Smooth muscle cell (in vitro differentiated cells): ENCODE data around the gene UBAP1. TPM values are rescaled to one million over a fixed set of nuclear protein-coding genes. Genes with fewer than 3 reads are reported as not detected.
"Not testable (repeated sequence)": the region's sequence is repeated elsewhere in the genome, so short reads cannot be mapped to it uniquely, and the experiment has no call there.

Experiments used
- DNase-seq: peaks from one replicate; lab custom pipeline; 2025; ENCODE audit not compliant: unreplicated experiment; lab: John Stamatoyannopoulos, UW
- H2AFZ ChIP-seq: fragments of 200-600 bp; sonication (generic); 2 replicates; pipeline ENCODE4 v1.6.0; 2016; ENCODE audit warnings: antibody characterized with exemption, low read depth, mild to moderate bottlenecking
- H3F3A ChIP-seq: fragments of 200-600 bp; sonication (generic); 2 replicates; pipeline ENCODE4 v1.6.0; 2017; ENCODE audit warnings: antibody characterized with exemption, low read depth
- H3K27ac ChIP-seq: fragments of 200-600 bp; sonication (generic); 2 replicates; pipeline ENCODE4 v1.5.1; 2016; ENCODE audit warnings: low read depth, mild to moderate bottlenecking
- H3K27me3 ChIP-seq: fragments of 200-600 bp; sonication (generic); 2 replicates; pipeline ENCODE4 v1.6.1; 2016; ENCODE audit warnings: low read depth, mild to moderate bottlenecking
- H3K36me3 ChIP-seq: fragments of 200-600 bp; sonication (generic); 2 replicates; pipeline ENCODE4 v1.5.1; 2016; ENCODE audit warnings: low read depth
- H3K4me1 ChIP-seq: fragments of 200-600 bp; sonication (generic); 2 replicates; pipeline ENCODE4 v1.5.1; 2016; ENCODE audit warnings: low read depth
- H3K4me2 ChIP-seq: fragments of 200-600 bp; sonication (generic); 2 replicates; pipeline ENCODE4 v1.6.0; 2016; ENCODE audit warnings: mild to moderate bottlenecking
- H3K4me3 ChIP-seq: fragments of 200-600 bp; sonication (generic); 2 replicates; pipeline ENCODE4 v1.5.1; 2016; ENCODE audit warnings: mild to moderate bottlenecking
- H3K79me2 ChIP-seq: fragments of 200-600 bp; sonication (generic); 2 replicates; pipeline ENCODE4 v1.6.0; 2016; ENCODE audit warnings: low read depth, mild to moderate bottlenecking
- H3K9ac ChIP-seq: fragments of 200-600 bp; sonication (generic); 2 replicates; pipeline ENCODE4 v1.6.0; 2016; ENCODE audit warnings: low read depth
- H3K9me3 ChIP-seq: fragments of 200-600 bp; sonication (generic); replicated peaks from 2 replicates; pipeline ENCODE4 v1.5.1; 2016; ENCODE audit warnings: low read depth
- H4K20me1 ChIP-seq: fragments of 200-600 bp; sonication (generic); 2 replicates; pipeline ENCODE4 v1.6.0; 2016; ENCODE audit warnings: low read depth
- CTCF ChIP-seq: fragments of 200-600 bp; sonication (generic); IDR thresholded peaks from 2 replicates; pipeline ENCODE4 v1.5.1; 2017; ENCODE audit warnings: borderline replicate concordance, mild to moderate bottlenecking, antibody characterized with exemption; ENCODE audit not compliant: insufficient read depth, poor library complexity, severe bottlenecking
- WGBS: methylation state at CpG from one replicate; pipeline ENCODE4 v1.1.7; 2016; ENCODE audit warnings: low lambda C conversion rate; 5-methylcytosine and 5-hydroxymethylcytosine counted together
- polyA plus RNA-seq: library from polyadenylated mRNA; unstranded; fragments of >200 nt; fragmentation: Nextera tagmentation; extraction: Ambion mirVana; gene quantifications from 2 replicates; pipeline ENCODE4 v1.2.1, GENCODE V29; 2016
- total RNA-seq: library from RNA; depleted of rRNA; stranded (reverse); fragments of >200 nt; gene quantifications from 2 replicates; pipeline ENCODE4 v1.2.3, GENCODE V29; 2014

The UBAP1 gene
- total and polyA plus RNA-seq, 2 experiments from 2014 or later: 45.0 to 49.9 TPM

GRCh38 chr9:34211395-34211794 lies 32.6 kb downstream of the UBAP1 start:
- H3K27me3 ChIP-seq: no peaks in the 10 kb centered on the region
- no peaks in the 10 kb centered on the region for H3K4me1 ChIP-seq
- H3K4me2 ChIP-seq: no peak overlapping the region
- 100% methylated on average over 1 of the region's 1 CpG for WGBS
- H3K79me2 ChIP-seq: peaks cover 96% of the 10 kb centered on the region
- no peaks in the 10 kb centered on the region for H3F3A ChIP-seq
- H3K9me3 ChIP-seq: no peaks in the 10 kb centered on the region
- no peak overlapping the region for H3K9ac ChIP-seq
- no peak overlapping the region for H3K27ac ChIP-seq
- no peak for TF ChIP-seq CTCF
- peaks cover 98% of the 10 kb centered on the region for H4K20me1 ChIP-seq
- no peak for DNase-seq
- no peaks in the 10 kb centered on the region for H3K36me3 ChIP-seq
- H2AFZ ChIP-seq: no peak overlapping the region
- H3K4me3 ChIP-seq: no peak overlapping the region

DNA sequence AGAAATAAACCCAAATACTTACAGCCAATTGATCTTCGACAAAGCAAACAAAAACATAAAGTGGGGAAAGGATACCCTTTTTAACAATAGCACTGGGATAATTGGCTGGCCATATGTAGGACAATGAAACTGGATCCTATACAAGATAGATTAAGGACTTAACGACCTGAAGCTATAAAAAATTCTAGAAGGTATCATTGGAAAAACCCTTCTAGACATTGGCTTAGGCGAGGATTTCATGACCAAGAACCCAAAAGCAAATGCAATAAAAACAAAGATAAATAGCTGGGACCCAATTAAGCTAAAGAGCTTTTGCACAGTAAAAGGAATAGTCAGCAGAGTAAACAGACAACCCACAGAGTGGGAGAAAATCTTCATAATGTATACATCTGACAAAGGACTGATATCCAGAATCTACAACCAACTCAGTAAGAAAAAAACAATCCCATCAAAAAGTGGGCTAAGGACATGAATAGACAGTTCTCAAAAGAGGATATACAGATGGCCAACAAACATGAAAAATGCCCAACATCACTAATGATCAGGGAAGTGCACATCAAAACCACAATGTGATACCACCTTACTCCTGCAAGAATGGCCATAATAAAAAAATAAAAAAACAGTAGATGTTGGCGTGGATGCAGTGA lies 35.6 kb downstream of the UBAP1 start:
- H2AFZ ChIP-seq, H3K9me3 ChIP-seq, H3K27me3 ChIP-seq, H3K4me2 ChIP-seq, H3K27ac ChIP-seq, H3K9ac ChIP-seq, DNase-seq, H3K4me3 ChIP-seq, H3F3A ChIP-seq, H3K36me3 ChIP-seq, H3K4me1 ChIP-seq: not testable (repeated sequence)
- peaks cover 84% of the 10 kb centered on the region for H3K79me2 ChIP-seq
- WGBS: 74% methylated on average over 4 of the region's 4 CpGs
- peaks cover 99% of the 10 kb centered on the region for H4K20me1 ChIP-seq

DNA sequence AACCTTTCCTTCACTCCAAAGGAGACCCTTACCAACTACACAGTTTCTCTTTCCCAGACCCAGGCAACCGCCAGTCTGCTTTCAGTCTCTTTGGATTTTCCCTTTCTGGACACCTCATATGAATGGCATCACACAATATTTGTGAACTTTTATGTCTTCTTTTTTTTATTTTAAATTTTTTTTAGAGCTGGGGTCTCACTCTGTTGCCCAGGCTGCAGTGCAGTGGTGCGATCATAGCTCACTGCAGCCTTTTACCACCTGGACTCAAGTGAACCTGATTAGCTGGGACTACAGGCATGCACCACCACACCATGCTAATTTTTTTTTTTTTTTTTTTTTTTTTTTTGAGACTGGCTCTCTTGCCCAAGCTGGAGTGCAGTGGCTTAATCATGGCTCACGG lies 37.5 kb downstream of the UBAP1 start:
- Histone ChIP-seq H3K27ac (no peak overlapping the region), H3K4me3 (no peak overlapping the region), H3F3A (peaks cover 7% of the 10 kb centered on the region), H3K4me2 (no peak overlapping the region), H3K36me3 (no peaks in the 10 kb centered on the region), H2AFZ (no peak overlapping the region), H3K4me1 (no peaks in the 10 kb centered on the region), H3K27me3 (no peaks in the 10 kb centered on the region), H3K79me2 (peaks cover 76% of the 10 kb centered on the region), H3K9ac (no peak overlapping the region), H4K20me1 (peaks cover 94% of the 10 kb centered on the region), H3K9me3 (no peaks in the 10 kb centered on the region)
- 94% methylated on average over 3 of the region's 3 CpGs for WGBS
- no peak for DNase-seq
- no peak for TF ChIP-seq CTCF

- H3K9me3 ChIP-seq, H2AFZ ChIP-seq, H3K4me3 ChIP-seq, H3K9ac ChIP-seq, H3K4me2 ChIP-seq, DNase-seq, H3K27ac ChIP-seq, H3K27me3 ChIP-seq, H3F3A ChIP-seq, H3K36me3 ChIP-seq, H3K4me1 ChIP-seq: not testable (repeated sequence)
- 93% methylated on average over 2 of the region's 2 CpGs for WGBS
- Histone ChIP-seq H4K20me1 (peaks cover 94% of the 10 kb centered on the region), H3K79me2 (peaks cover 69% of the 10 kb centered on the region)
These were observed 38.2 kb downstream of the UBAP1 start for GRCh38 chr9:34217015-34217414.

DNA sequence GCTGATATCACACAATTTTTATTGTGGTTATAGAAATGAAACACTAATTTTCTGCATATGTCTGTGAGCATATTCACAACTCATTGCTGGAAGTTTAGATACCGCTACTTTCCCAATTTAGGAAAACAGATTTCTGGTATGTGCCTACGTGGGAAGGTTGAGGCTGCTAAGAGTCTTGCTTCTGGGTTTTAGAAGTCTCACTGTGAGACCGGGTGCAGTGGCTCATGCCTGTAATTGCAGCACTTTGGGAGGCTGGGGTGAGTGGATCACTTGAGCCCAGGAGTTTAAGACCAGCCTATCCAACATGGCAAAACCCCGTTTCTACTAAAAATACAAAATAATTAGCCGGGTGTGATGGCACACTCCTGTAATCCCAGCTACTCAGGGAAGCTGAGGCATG lies 39.6 kb downstream of the UBAP1 start:
- DNase-seq: no peak
- Histone ChIP-seq H3F3A (peaks cover 7% of the 10 kb centered on the region), H3K27ac (no peak overlapping the region), H2AFZ (no peak overlapping the region), H3K4me2 (no peak overlapping the region), H3K79me2 (peaks cover 60% of the 10 kb centered on the region), H3K4me1 (no peaks in the 10 kb centered on the region), H3K9me3 (no peaks in the 10 kb centered on the region), H3K27me3 (no peaks in the 10 kb centered on the region), H3K9ac (no peak overlapping the region), H3K4me3 (no peak overlapping the region), H3K36me3 (no peaks in the 10 kb centered on the region), H4K20me1 (peaks cover 95% of the 10 kb centered on the region)
- WGBS: 79% methylated on average over 5 of the region's 5 CpGs
- TF ChIP-seq CTCF: no peak
